ENCODE data around the gene FAM118B. TPM values are rescaled to one million over a fixed set of nuclear protein-coding genes. Genes with fewer than 3 reads are reported as not detected.

FAM118B gene
- 30.1 and 31.1 TPM in 2 replicates for total RNA-seq

DNA sequence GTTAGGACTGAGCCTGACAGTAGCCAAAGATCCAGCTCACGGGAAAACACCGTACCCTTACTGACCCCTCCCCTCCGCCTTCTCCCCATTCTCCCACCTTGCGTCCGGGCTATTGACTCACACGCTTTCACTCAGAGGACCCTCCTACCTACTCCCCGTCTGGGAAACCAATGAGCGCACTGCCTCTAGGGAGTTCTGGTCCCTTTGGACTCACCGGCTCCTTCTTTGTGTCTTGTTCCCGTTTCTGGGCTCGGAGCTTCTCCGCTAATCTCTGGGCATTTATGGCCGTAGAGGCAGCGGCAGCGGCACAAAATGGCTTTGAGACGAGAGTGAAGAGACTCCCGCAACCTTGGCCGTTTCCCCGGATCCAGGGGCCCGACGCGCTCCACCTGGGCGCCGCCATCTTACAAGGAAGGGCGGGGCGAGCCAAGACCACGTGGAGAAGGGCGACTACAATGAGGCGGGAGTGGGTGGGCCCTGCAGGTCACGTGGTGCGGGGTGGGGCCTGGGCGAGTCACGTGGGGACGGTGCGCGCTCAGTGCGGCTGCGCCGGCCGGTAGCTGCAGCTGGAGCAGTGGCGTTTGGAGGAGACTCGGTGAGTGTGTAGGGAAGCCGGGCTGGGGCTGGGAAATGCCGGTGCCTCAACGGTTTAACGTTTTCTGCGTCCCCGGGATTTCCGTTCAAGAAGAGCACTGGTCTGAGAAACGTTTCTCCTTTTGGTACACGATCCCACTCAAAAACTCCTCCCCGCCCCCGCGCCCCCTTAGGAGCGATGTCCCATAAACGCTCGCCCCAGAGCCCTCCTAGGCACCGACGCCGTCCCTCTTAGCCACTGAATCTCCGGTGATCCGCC, at the start of gene FAM118B, which contains the start of gene RPUSD4:
Gene FAM118B, plus strand, starts transcription at position 547 of the 853 bp plus-strand sequence. CDS start 23,220 bp downstream, outside the sequence.
Gene RPUSD4, minus strand, starts transcription at position 415 of the 853 bp plus-strand sequence. Its CDS starts 12 bp downstream, at position 403.

DNA sequence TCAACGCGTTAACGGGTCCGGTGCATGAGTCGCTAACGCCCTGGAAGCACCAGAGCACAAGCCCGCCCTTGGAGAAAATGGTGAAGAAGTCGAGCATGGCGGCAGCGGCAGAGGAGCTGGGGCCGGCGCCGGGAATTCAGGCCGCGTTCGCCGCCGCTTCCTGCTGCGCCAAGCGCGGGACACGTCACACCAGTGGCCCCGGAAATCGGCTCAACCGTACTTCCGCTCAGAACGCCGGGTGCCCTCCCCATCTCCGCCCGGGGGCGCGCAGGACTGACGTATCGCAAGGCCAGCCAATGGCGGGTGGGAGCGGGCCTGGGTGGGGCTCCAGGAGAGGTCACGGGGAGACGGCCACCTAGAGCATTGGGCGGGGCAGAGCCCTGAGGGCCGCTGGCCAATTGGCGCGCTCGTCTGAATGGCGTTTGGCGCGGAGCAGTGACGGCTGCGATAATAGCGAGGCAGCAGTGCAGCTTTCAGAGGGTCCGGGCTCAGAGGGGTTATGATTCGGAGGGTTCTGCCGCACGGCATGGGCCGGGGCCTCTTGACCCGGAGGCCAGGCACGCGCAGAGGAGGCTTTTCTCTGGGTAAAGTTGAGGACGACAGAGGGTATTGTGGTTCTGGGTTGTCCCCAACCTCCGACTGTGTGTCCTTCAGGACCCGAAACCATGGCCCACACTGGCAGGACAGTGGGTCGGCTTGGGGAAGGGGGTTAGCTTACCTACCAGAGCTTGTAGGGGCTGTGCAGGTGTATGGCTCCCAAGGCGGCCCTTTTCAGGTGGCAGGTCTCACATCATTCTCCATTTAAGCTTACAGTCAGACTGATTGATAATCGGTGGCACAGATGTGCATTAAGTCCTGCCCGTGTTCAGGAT, 57.4 kb downstream of the FAM118B start, which contains the start of the genes FOXRED1 and SRPRA:
Gene FOXRED1, plus strand, starts transcription at position 447 of the 872 bp plus-strand sequence. Its CDS starts 53 bp downstream, at position 500.
Gene SRPRA, minus strand, starts transcription at position 188 of the 872 bp plus-strand sequence. Its CDS starts 91 bp downstream, at position 97.

DNA sequence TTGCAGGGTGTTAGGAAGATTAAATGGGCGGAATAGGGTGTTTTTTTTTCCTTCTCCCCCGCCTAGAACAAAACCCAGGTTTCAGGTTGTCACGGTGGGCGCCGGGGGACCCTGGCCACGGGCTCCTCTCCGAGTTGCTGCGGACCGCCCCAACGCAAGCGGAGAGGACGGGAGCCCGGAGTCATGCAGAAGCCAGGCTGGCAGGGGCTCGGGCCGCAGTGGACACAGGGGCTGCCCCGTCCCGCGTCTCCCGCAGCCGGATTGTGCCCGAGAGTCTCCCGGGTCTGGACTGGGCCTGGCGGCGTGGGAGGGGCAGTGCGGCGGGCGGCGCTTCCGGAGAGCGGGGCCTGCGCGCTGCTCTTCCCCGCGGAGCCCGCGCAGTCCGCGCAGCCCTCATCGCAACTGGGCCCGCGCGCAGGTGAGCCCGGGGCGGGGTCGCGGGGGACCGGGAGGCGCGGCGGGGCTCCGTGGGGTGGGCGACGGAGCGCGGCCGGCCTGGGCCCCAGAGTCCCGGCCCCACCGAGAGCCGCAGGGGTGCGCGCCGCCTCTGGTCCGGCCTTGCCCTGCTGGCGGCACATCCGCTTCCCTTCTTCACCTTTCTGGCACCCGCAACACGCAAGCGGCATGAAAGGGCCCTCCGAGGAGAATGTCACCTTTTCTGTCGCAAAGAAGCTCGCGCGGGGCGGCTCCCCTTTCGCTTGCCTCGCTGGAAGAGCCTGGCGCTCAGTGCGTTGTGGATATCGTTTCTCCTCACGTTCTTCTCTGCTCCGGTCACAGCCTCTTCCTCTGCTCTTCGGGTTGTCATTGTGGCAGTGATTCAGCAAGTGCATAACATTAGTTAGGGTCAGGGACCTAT, 71.4 kb downstream of the FAM118B start, which contains the start of gene TIRAP:
Gene TIRAP, plus strand, starts transcription at position 358 of the 856 bp plus-strand sequence. CDS start 7,802 bp downstream, outside the sequence.

DNA sequence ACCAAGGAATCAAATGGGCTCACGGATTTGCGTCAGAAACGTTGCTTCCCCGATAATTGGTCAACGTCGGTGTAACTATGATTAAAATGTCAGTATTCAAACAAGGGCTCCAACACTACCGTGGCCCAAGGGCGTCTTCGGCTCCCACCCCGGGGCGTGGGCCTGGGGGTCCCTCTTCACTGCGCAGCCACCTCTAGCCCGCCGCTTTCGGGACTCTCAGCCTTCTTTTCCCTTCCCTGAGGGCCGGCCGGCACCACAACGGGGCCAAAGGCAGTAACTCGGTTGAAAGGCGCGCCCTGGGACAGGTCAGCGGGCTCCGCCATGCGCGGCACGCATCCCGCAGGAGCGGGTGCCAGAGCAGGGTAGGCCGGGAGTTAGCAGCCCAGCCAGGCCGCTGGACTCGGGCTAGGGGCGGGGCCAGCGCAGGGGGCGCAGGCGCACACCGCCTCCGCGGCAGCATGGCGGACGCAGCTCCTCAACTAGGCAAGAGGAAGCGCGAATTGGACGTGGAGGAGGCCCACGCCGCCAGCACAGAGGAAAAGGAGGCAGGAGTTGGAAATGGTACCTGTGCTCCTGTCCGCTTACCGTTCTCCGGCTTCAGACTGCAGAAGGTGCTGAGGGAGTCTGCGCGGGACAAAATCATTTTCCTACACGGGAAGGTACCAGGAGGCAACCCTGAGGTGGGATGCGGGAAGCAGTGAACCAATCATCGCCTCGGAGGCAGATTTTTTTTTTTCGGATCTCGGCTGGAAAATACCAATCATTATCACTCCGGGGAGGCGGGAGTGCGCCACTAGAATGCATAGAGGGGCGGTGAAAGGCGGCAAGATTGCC, 92.3 kb downstream of the FAM118B start, which contains the start of gene DCPS:
Gene DCPS, plus strand, starts transcription at position 438 of the 834 bp plus-strand sequence. Its CDS starts 21 bp downstream, at position 459.

Other genes with a start within 250 kb of the FAM118B start
- gene CDON, start 148.9 kb upstream of the FAM118B start, total RNA-seq, result 0.58 and 1.8 TPM in 2 replicates
- gene RPUSD4, start 132 bp upstream of the FAM118B start, total RNA-seq, result 19.3 and 19.7 TPM in 2 replicates
- gene SRPRA, start 57.1 kb downstream of the FAM118B start, total RNA-seq, result 154 and 181 TPM in 2 replicates
- gene FOXRED1, start 57.4 kb downstream of the FAM118B start, total RNA-seq, result 22.0 and 38.3 TPM in 2 replicates
- 1.7 and 5.7 TPM in 2 replicates for gene TIRAP, start 71.3 kb downstream of the FAM118B start, total RNA-seq
- gene DCPS, start 92.3 kb downstream of the FAM118B start, total RNA-seq, result 32.4 and 32.6 TPM in 2 replicates
- 26.2 and 32.9 TPM in 2 replicates for gene ST3GAL4, start 143.9 kb downstream of the FAM118B start, total RNA-seq